GM21529 (cell line): Measurements from ENCODE around the gene GALNT6.

ENCODE experiments used
- ATAC-seq: cut with Tn5 transposase; IDR thresholded peaks from one replicate; pipeline ENCODE4 v1.9.1; 2021; ENCODE audit not compliant: unreplicated experiment

GALNT6 gene

GRCh38 chr12:51391283-51392123, at the start of gene GALNT6:
GALNT6 (minus strand) TSS chr12:51391406; CDS start chr12:51379781, 11,625 bp downstream.
- peak; percentile 50 for ATAC-seq

- ATAC-seq = no peak
These were observed 48.1 kb upstream of the GALNT6 start for GRCh38 chr12:51439330-51439729.

- no peak for ATAC-seq
These were observed 46.2 kb upstream of the GALNT6 start for GRCh38 chr12:51437431-51437830.

- ATAC-seq = no peak
These were observed 43.1 kb upstream of the GALNT6 start for GRCh38 chr12:51434305-51434704.

- no peak for ATAC-seq
These were observed 41.7 kb upstream of the GALNT6 start for GRCh38 chr12:51432921-51433320.

GRCh38 chr12:51430196-51430895, 39.1 kb upstream of the GALNT6 start:
- ATAC-seq = no peak

- no peak for ATAC-seq
These were observed 38.5 kb upstream of the GALNT6 start for GRCh38 chr12:51429700-51430099.

GRCh38 chr12:51428256-51428655, 37.0 kb upstream of the GALNT6 start:
- ATAC-seq = no peak

GRCh38 chr12:51424662-51425539, 33.7 kb upstream of the GALNT6 start, which contains the start of gene SLC4A8:
SLC4A8 (plus strand) TSS chr12:51424831; CDS start chr12:51424988, 157 bp downstream.
- peak; percentile 88 for ATAC-seq

- ATAC-seq = no peak
These were observed 33.0 kb upstream of the GALNT6 start for GRCh38 chr12:51424094-51424661.

- ATAC-seq = no peak
These were observed 30.2 kb upstream of the GALNT6 start for GRCh38 chr12:51421266-51421884.

GRCh38 chr12:51419425-51420193, 28.4 kb upstream of the GALNT6 start:
- no peak for ATAC-seq

GRCh38 chr12:51417826-51418225, 26.6 kb upstream of the GALNT6 start:
- ATAC-seq = no peak

GRCh38 chr12:51415931-51416330, 24.7 kb upstream of the GALNT6 start:
- no peak for ATAC-seq

- ATAC-seq = no peak
These were observed 22.6 kb upstream of the GALNT6 start for GRCh38 chr12:51413791-51414190.

- ATAC-seq = no peak
These were observed 21.9 kb upstream of the GALNT6 start for GRCh38 chr12:51413149-51413548.

GRCh38 chr12:51409846-51410245, 18.6 kb upstream of the GALNT6 start:
- no peak for ATAC-seq

GRCh38 chr12:51407604-51408003, 16.4 kb upstream of the GALNT6 start:
- ATAC-seq = no peak

- ATAC-seq = no peak
These were observed 15.7 kb upstream of the GALNT6 start for GRCh38 chr12:51406859-51407258.

- no peak for ATAC-seq
These were observed 15.1 kb upstream of the GALNT6 start for GRCh38 chr12:51406290-51406689.
